ENCODE measurements around the gene NMNAT3. TPM values are rescaled to one million over a fixed set of nuclear protein-coding genes. Genes with fewer than 3 reads are reported as not detected.

NMNAT3 gene
- total RNA-seq, 1 donor from 2014 or later, result 1.6 TPM

GRCh38 chr3:139534455-139534812 lies 143.3 kb downstream of the NMNAT3 start:
- peak; percentile 54 for DNase-seq (ENCODE audit: low read depth)
- TF ChIP-seq CTCF (conservative IDR thresholded peaks at IDR 0.05; ENCODE audit: low read depth, low read length), result no peak
- no peak overlapping the region for H3K4me3 ChIP-seq (ENCODE audit: low read depth, low read length)

GRCh38 chr3:139533781-139534454 lies 143.9 kb downstream of the NMNAT3 start:
- H3K4me3 ChIP-seq (ENCODE audit: low read depth, low read length), result no peak overlapping the region
- peak; percentile 10 for DNase-seq (ENCODE audit: low read depth)
- TF ChIP-seq CTCF (conservative IDR thresholded peaks at IDR 0.05; ENCODE audit: low read depth, low read length), result no peak

- H3K4me3 ChIP-seq (ENCODE audit: low read depth, low read length), result no peak overlapping the region
- no peak for DNase-seq (ENCODE audit: low read depth)
- no peak for TF ChIP-seq CTCF (conservative IDR thresholded peaks at IDR 0.05; ENCODE audit: low read depth, low read length)
Measured at GRCh38 chr3:139532976-139533375, 144.8 kb downstream of the NMNAT3 start.

DNA sequence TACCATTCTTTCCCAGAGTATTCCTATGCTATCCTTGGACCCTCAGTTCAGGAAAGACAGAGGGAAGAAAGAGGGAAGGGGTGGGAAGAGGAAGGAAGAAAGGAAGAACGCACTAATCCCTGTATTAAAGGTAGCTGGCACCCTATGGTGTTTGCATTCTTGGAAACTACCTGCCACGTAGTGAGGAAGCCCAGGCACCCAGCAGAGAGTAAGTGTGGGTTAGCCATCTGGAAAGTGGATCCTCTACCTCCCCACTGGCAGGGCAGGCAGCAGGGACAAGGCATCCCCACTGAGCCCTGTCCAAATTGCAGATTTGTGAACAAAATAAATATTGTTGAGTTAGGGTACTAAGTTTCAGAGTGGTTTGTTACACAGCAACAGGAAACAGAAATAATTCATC lies 147.1 kb downstream of the NMNAT3 start:
- H3K4me3 ChIP-seq (ENCODE audit: low read depth, low read length), result no peak overlapping the region
- TF ChIP-seq CTCF (conservative IDR thresholded peaks at IDR 0.05; ENCODE audit: low read depth, low read length), result no peak
- no peak for DNase-seq (ENCODE audit: low read depth)

GRCh38 chr3:139529662-139530061 lies 148.1 kb downstream of the NMNAT3 start:
- TF ChIP-seq CTCF (conservative IDR thresholded peaks at IDR 0.05; ENCODE audit: low read depth, low read length), result no peak
- no peak overlapping the region for H3K4me3 ChIP-seq (ENCODE audit: low read depth, low read length)
- DNase-seq (ENCODE audit: low read depth), result no peak

DNA sequence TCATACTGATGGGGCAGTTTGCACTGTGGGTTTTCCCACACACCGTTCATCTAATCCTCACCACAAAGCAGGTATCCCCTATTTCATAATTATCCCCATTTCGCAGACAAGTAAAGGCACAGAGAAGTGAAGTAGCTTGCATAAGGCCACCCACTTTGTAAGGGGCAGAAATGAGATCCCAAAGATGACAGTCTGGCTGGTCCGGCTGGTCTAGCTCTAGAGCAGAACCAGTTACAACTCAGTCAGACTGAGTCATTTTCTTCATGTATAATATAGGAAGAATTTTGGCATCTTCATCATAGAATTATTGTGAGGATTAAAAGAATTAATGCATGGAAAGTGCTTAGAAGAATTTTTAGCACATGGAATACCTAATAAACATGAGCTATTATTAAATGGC lies 148.8 kb downstream of the NMNAT3 start:
- no peak for DNase-seq (ENCODE audit: low read depth)
- no peak for TF ChIP-seq CTCF (conservative IDR thresholded peaks at IDR 0.05; ENCODE audit: low read depth, low read length)
- no peak overlapping the region for H3K4me3 ChIP-seq (ENCODE audit: low read depth, low read length)

DNA sequence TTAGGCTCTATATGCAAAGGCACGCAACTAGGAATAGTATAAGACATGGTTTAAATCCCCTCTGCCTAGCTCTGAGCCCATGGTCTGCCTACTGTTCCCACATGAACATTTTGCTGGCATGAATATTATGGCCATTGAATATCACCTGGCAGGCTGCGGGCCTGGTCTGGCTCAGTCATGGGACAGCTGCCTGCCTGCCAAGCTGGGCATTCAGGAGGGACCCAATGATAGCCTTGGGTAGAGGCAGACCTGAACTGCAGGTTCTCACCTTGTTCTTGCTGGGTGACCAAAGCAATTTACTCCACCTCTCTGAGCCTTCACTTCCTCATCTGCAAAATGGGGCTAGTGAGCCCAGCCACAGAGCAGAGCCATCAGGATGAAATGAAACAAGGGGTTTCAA lies 149.5 kb downstream of the NMNAT3 start:
- no peak for DNase-seq (ENCODE audit: low read depth)
- H3K4me3 ChIP-seq (ENCODE audit: low read depth, low read length), result no peak overlapping the region
- TF ChIP-seq CTCF (conservative IDR thresholded peaks at IDR 0.05; ENCODE audit: low read depth, low read length), result no peak
